MV-4-11 (cell line): Measurements from ENCODE around the gene MEAF6.
A peak's percentile ranks its signal among the peaks of the same experiment; 100 is the strongest.

Source experiments
- DNase-seq: peaks from one replicate; lab custom pipeline; 2025; lab: John Stamatoyannopoulos, UW

The MEAF6 gene

GRCh38 chr1:37473431-37474045 lies 41.0 kb downstream of the MEAF6 start:
- DNase-seq: peak; percentile 24

- no peak for DNase-seq
Observed at GRCh38 chr1:37472994-37473393, 41.6 kb downstream of the MEAF6 start.

GRCh38 chr1:37472281-37472680 lies 42.3 kb downstream of the MEAF6 start:
- DNase-seq: no peak

- peak; percentile 69 for DNase-seq
Observed at GRCh38 chr1:37471345-37472231, 43.0 kb downstream of the MEAF6 start.

- DNase-seq: no peak
Observed at GRCh38 chr1:37469386-37469785, 45.2 kb downstream of the MEAF6 start.

GRCh38 chr1:37468037-37468436 lies 46.5 kb downstream of the MEAF6 start:
- DNase-seq: no peak

GRCh38 chr1:37465593-37466517 lies 48.7 kb downstream of the MEAF6 start:
- no peak for DNase-seq

- DNase-seq: no peak
Observed at GRCh38 chr1:37464443-37464842, 50.1 kb downstream of the MEAF6 start.

GRCh38 chr1:37461698-37462436 lies 52.7 kb downstream of the MEAF6 start:
- DNase-seq: no peak

- DNase-seq: no peak
Observed at GRCh38 chr1:37458551-37458950, 56.0 kb downstream of the MEAF6 start.

GRCh38 chr1:37456614-37457013 lies 58.0 kb downstream of the MEAF6 start:
- DNase-seq: no peak

GRCh38 chr1:37455516-37455915 lies 59.0 kb downstream of the MEAF6 start:
- DNase-seq: no peak

GRCh38 chr1:37453647-37454046 lies 60.9 kb downstream of the MEAF6 start:
- no peak for DNase-seq

GRCh38 chr1:37452416-37452815 lies 62.1 kb downstream of the MEAF6 start:
- no peak for DNase-seq

GRCh38 chr1:37449936-37450335 lies 64.6 kb downstream of the MEAF6 start:
- peak; percentile 81 for DNase-seq

GRCh38 chr1:37448691-37449417 lies 65.7 kb downstream of the MEAF6 start:
- no peak for DNase-seq

GRCh38 chr1:37448185-37448584 lies 66.4 kb downstream of the MEAF6 start:
- DNase-seq: no peak

- no peak for DNase-seq
Observed at GRCh38 chr1:37446874-37447273, 67.7 kb downstream of the MEAF6 start.

- no peak for DNase-seq
Observed at GRCh38 chr1:37442644-37443043, 71.9 kb downstream of the MEAF6 start.
